Lung (tissue), 12 donors: ENCODE data around the gene LMF1. TPM values are rescaled to one million over a fixed set of nuclear protein-coding genes. Genes with fewer than 3 reads are reported as not detected.

ENCODE experiments used
- ATAC-seq: fragments of 200-7000 bp; cut with Tn5 transposase; one replicate; pipeline ENCODE4 v1.9.1; 2020; ENCODE audit warnings: moderate number of reproducible peaks; ENCODE audit not compliant: insufficient read depth, low FRiP score
- DNase-seq, 3 donors: peaks; one replicate each; pipeline ENCODE4 v3.0.0-alpha.2; 2013 to 2017
- H3K27ac ChIP-seq, 2 donors: one replicate each; pipeline ENCODE4 v1.5.1; 2013; ENCODE audit warnings: mild to moderate bottlenecking in 2 of 2, moderate library complexity in 2 of 2, control low read depth in 1 of 2, inconsistent platforms in 1 of 2, low read depth in 1 of 2, low read length in 1 of 2
- H3K27me3 ChIP-seq, 3 donors: one replicate each; pipeline ENCODE4 v1.5.1; 2013; ENCODE audit warnings: low read length in 2 of 3; ENCODE audit not compliant: control insufficient read depth in 3 of 3, insufficient read depth in 3 of 3
- H3K36me3 ChIP-seq, 4 donors: one replicate each; pipeline ENCODE4 v1.5.1; 2013; ENCODE audit warnings: low read length in 4 of 4, mild to moderate bottlenecking in 1 of 4, moderate library complexity in 1 of 4; ENCODE audit not compliant: control insufficient read depth in 4 of 4, insufficient read depth in 4 of 4
- H3K4me1 ChIP-seq, 5 donors: one replicate each; pipeline ENCODE4 v1.5.1; 2013; ENCODE audit warnings: low read length in 5 of 5, mild to moderate bottlenecking in 2 of 5, moderate library complexity in 1 of 5; ENCODE audit not compliant: control insufficient read depth in 5 of 5, insufficient read depth in 5 of 5
- H3K4me3 ChIP-seq: one replicate; pipeline ENCODE4 v1.5.1; 2013; ENCODE audit warnings: mild to moderate bottlenecking, control low read depth, moderate library complexity
- H3K9ac ChIP-seq, 2 donors: one replicate each; pipeline ENCODE4 v1.5.1; 2013; ENCODE audit warnings: low read length in 2 of 2, control low read depth in 1 of 2; ENCODE audit not compliant: insufficient read depth in 1 of 2
- H3K9me3 ChIP-seq, 4 donors: one replicate each; pipeline ENCODE4 v1.5.1; 2013; ENCODE audit warnings: low read length in 3 of 4, mild to moderate bottlenecking in 1 of 4, moderate library complexity in 1 of 4; ENCODE audit not compliant: control insufficient read depth in 4 of 4, insufficient read depth in 3 of 4
- WGBS, 2 donors: extraction: QIAGEN DNeasy Blood & Tissue Kit; methylation state at CpG; one replicate each; pipeline ENCODE4 v1.1.7; 2013; 5-methylcytosine and 5-hydroxymethylcytosine counted together
- polyA plus RNA-seq, 2 donors: library from polyadenylated mRNA; stranded (reverse); fragments of 200-250 nt; gene quantifications; one replicate each; pipeline ENCODE4 v1.2.1, GENCODE V29; 2013
- total RNA-seq, 2 donors: library from RNA; depleted of rRNA in 1 of 2; stranded (reverse); fragments of >200 nt in 1 of 2; gene quantifications; one replicate each; pipeline ENCODE4 v1.2.1, GENCODE V29; 2014 to 2021
- TF ChIP-seq, protein P1 (sequence below): IDR thresholded peaks from 2 replicates; pipeline ENCODE4 v1.5.1; 2012; ENCODE audit warnings: mild to moderate bottlenecking; ENCODE audit errors: control extremely low read depth, extremely low read depth
- donor health status: control.
- donor health status: control.
- donor health status: Bipolar disorder and iron deficiency.
- donor health status: healthy.
- donor health status: DM: yes; HTN: yes; CAD: no.

The LMF1 gene
- total and polyA plus RNA-seq, 4 donors, result 9.1 to 23.7 (median 20.6) TPM

- TF ChIP-seq, protein P1, sequence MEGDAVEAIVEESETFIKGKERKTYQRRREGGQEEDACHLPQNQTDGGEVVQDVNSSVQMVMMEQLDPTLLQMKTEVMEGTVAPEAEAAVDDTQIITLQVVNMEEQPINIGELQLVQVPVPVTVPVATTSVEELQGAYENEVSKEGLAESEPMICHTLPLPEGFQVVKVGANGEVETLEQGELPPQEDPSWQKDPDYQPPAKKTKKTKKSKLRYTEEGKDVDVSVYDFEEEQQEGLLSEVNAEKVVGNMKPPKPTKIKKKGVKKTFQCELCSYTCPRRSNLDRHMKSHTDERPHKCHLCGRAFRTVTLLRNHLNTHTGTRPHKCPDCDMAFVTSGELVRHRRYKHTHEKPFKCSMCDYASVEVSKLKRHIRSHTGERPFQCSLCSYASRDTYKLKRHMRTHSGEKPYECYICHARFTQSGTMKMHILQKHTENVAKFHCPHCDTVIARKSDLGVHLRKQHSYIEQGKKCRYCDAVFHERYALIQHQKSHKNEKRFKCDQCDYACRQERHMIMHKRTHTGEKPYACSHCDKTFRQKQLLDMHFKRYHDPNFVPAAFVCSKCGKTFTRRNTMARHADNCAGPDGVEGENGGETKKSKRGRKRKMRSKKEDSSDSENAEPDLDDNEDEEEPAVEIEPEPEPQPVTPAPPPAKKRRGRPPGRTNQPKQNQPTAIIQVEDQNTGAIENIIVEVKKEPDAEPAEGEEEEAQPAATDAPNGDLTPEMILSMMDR, result no peak
- ATAC-seq, result no peak
- Histone ChIP-seq H3K4me1 (peaks cover 0 to 5% (median 0%) of the 10 kb centered on the region in 5 donors), H3K9ac (no peak overlapping the region), H3K4me3 (no peak overlapping the region), H3K9me3 (peaks cover 0 to 15% (median 6%) of the 10 kb centered on the region in 4 donors), H3K36me3 (no peaks in the 10 kb centered on the region), H3K27me3 (no peaks in the 10 kb centered on the region), H3K27ac (no peak overlapping the region)
- 91 to 92% methylated on average over 4 of the region's 4 CpGs for WGBS, 2 donors
- DNase-seq, result no peak
These were observed 134.6 kb downstream of the LMF1 start for GRCh38 chr16:836221-836620.

GRCh38 chr16:835373-835772 is 135.4 kb downstream of the LMF1 start:
- TF ChIP-seq, protein P1, result no peak
- H3K4me1 ChIP-seq, result peaks cover 0 to 8% (median 0%) of the 10 kb centered on the region in 5 donors
- DNase-seq (no peak), ATAC-seq (no peak)
- no peak overlapping the region for H3K9ac ChIP-seq
- WGBS, 2 donors, result 91 to 95% methylated on average over 10 of the region's 10 CpGs
- no peaks in the 10 kb centered on the region for H3K36me3 ChIP-seq
- H3K4me3 ChIP-seq, result no peak overlapping the region
- peaks cover 0 to 3% (median 0%) of the 10 kb centered on the region in 3 donors for H3K27me3 ChIP-seq
- H3K27ac ChIP-seq, result no peak overlapping the region
- H3K9me3 ChIP-seq, result peaks cover 0 to 15% (median 6%) of the 10 kb centered on the region in 4 donors

DNA sequence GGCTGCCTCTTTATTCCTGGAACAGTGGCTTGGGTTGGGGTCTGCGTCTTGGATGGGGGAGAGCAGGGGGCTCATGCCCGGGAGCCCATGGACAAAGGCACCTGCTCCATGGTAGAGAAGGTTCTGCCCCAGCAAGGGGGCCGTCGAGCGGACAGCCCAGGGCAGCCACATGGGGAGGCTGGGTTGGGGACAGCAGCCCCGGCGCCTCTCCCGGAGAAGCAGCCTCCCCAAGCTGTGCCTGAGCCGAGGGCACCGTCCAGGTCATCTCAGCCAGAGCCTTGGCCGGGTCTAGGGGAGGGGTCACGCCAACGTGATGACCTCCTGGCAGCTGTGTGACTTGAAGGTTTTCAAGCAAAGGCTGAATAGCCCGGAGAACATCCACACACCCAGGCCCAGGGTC is 137.4 kb downstream of the LMF1 start:
- Histone ChIP-seq H3K4me3 (no peak overlapping the region), H3K36me3 (no peaks in the 10 kb centered on the region), H3K27me3 (peaks cover 0 to 3% (median 0%) of the 10 kb centered on the region in 3 donors), H3K4me1 (peaks cover 0 to 8% (median 0%) of the 10 kb centered on the region in 5 donors), H3K9me3 (peaks cover 0 to 15% (median 6%) of the 10 kb centered on the region in 4 donors), H3K9ac (no peak overlapping the region), H3K27ac (no peak overlapping the region)
- WGBS, 2 donors, result 86 to 93% methylated on average over 14 of the region's 14 CpGs
- DNase-seq, result no peak
- no peak for ATAC-seq
- TF ChIP-seq, protein P1, result no peak
